ENCODE measurements around the gene GTF2A1.
A peak's percentile ranks its signal among the peaks of the same experiment; 100 is the strongest.

GTF2A1 gene

GRCh38 chr14:81172881-81173280 lies 47.9 kb downstream of the GTF2A1 start:
- no peak for DNase-seq

- peak; percentile 9 for DNase-seq
Measured at GRCh38 chr14:81172353-81172752, 48.4 kb downstream of the GTF2A1 start.

- no peak for DNase-seq
Measured at GRCh38 chr14:81170829-81171195, 49.9 kb downstream of the GTF2A1 start.

DNA sequence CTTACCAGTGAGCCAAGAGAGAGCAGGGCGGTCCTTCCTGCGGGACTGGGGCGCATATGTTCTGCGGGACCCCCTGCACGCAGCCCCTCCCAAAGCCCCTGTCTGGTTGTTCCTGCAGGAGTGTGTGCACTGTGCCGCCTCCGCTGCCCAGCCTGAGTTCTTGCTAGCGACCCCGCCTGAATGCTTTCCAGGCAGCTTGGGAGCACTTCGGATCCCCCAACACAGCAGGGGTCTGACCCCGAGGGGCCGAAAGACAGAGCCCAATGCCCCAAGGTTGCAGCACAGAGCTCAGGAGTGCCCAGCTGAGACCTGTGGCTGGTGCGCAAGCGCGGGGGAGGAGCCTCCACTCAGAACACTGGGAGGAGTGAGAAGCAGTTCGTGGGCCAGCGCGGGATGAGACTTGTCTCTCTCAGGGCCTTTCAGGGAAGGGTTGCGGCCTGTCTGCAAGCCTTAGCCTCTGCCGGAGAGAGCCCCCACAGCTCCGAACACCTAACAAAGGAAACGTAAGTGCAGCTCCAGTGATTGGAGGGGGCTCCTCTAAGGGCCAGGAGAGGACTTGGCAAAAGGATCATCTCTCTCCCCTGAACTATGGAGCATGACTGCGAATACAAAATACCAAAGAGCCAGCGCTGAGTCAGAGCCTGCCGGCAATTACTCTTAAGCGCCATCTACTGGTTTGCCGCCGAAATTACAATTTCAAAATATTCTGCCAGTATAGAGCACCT lies 50.5 kb downstream of the GTF2A1 start:
- DNase-seq = peak; percentile 82

DNA sequence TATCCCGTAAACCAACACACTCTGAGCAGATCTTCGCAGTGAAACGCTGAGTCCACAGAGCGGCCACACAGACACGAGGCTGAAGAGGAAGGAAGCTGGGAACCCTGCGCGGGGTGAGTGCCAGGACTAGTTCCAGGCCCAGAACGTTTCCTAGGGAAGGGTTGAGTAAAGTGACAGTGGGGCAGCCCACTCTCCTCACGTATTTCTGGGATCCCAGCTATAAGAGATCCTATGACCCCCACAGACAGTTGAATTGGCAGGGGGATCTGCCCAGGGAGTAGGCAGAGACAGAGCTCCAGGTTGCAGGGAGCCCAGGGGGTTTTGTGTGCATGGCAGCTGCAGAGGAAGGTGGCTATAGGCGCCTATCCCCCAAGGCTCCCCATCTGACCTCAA lies 51.1 kb downstream of the GTF2A1 start:
- DNase-seq = peak; percentile 17

GRCh38 chr14:81169267-81169666 lies 51.5 kb downstream of the GTF2A1 start:
- no peak for DNase-seq

- DNase-seq = no peak
Measured at GRCh38 chr14:81166121-81166520, 54.6 kb downstream of the GTF2A1 start.

DNA sequence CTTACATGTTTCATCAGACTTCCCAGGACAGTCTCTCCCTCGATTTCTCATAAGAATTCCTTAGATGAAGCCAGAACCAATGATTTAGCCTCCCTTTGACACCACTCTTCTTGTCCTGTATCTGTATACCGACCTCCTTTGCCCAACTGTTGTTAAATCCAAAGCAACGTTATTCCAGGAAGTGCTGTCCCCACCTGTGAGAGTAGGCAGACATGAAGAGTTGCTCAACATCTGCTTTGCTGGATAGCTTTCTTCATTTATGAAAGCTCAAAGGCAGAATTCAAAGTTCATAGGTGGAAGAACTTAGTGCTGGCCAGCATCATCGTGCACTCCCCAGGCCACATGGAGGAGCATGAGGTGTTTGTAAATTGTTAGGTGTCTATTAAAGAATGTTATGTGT lies 55.6 kb downstream of the GTF2A1 start:
- no peak for DNase-seq

GRCh38 chr14:81164167-81164774 lies 56.5 kb downstream of the GTF2A1 start:
- DNase-seq = peak; percentile 73

GRCh38 chr14:81162941-81163340 lies 57.8 kb downstream of the GTF2A1 start:
- DNase-seq = peak; percentile 18

GRCh38 chr14:81161749-81162148 lies 59.0 kb downstream of the GTF2A1 start:
- DNase-seq = no peak

GRCh38 chr14:81161088-81161487 lies 59.7 kb downstream of the GTF2A1 start:
- DNase-seq = no peak

DNA sequence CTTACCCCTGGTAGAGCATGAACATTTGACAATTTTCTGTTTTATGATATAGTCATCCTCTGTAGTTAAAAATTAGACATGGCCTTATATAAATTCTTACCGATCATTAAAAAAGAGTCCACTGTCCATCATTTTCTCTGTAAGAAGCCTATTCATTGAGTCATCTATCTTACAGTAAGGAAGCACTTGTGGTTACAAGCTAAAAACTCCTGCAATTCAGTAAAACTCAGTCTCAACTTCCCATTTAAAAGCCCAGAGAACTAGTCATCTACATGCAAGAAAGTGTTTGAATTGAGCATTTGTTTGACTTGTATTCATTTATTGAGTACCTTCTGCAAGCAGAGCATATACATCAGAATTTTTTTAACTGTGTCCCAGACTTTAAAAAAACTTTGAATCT lies 63.3 kb downstream of the GTF2A1 start:
- DNase-seq = no peak

- no peak for DNase-seq
Measured at GRCh38 chr14:81153187-81153586, 67.6 kb downstream of the GTF2A1 start.

- DNase-seq = no peak
Measured at GRCh38 chr14:81148635-81149034, 72.1 kb downstream of the GTF2A1 start.

DNA sequence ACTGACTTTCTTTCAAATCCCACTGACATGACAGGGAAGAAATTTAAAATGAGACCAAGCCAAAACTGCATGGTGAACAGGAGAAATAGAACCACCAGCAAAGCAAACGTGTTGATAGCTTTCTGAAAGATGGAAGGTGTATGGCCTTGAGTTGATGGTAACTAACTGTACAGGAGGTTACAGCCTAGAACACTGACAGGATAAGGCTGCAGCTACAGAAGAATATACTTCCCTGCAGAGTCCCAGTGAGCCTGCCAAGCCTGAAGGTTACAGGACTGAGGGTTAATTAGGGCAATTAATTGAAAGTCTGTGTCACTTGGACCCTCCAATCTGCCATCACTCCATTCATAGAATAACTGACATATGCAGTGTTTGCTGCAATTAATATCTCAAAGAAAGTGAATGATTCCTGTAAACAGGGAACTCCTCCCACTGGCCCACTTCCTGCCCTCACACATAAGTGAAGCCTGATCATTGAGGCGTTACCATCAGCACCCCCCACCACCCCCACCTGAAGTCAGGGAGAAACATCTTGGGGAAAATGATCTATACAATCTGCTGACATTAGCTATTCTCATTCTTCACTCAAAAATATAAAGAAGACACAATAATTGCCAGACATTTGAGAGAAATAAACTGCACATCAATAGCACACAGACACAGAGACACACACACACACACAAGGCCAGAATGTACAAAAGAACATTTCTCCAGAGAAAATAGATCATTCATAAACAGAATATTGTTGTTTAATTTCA lies 73.4 kb downstream of the GTF2A1 start:
- DNase-seq = no peak

DNA sequence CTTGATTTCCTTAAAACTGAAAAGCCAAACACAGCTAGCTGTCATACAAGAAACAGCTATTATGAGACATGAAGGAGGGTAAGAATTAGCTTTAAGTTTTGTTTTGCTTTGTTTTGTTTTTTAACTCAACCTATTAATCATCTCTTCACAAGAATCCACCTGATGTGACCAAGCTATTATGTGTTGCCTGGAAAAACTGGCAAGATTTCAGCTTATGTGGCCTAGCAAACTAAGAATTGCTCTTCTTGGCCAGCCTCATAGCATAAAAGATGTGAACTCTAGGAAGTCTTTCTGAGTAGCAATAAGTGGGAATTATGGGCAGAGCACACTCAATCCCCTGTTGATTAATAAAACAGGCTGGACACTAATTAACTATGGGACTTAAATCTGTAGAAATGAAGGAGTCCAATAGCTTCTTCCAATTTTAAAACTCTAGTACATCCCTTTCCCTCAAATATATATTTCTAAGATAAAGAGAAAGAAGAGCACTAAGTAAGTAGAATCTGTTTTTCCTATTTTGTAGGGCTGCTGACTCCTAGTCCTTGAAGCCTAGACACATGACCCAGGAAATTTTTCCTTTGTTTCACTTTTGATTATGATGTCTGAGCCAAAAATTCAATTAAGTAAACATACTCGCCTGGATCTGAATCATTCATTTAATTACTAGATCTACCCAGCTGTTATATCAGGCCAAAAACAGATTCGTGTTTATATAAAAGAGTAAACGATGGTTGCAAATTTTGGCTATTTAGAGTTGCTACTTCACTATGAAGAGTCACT lies 75.7 kb downstream of the GTF2A1 start:
- no peak for DNase-seq

GRCh38 chr14:81143793-81144192 lies 77.0 kb downstream of the GTF2A1 start:
- no peak for DNase-seq

- DNase-seq = no peak
Measured at GRCh38 chr14:81141426-81141825, 79.3 kb downstream of the GTF2A1 start.

- DNase-seq = no peak
Measured at GRCh38 chr14:81138429-81138828, 82.3 kb downstream of the GTF2A1 start.

DNA sequence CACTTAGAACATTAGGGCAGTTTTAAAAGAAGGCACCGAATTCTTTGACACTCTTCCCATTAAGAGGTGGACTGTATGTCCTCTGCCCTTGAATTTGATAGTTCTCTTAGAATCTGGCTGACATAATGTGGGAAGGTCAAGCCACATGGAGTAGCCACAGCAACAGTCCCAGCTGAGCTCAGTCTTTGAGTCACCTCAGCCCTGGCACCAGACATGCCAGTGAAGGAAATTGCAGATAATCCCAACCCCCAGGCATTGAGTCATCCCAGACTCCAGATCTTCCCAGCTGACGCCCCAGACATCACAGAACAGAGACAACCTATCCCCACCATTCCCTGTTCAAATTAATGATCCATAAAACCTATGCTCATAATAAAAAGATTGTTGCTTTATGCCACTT lies 83.4 kb downstream of the GTF2A1 start:
- DNase-seq = peak; percentile 57

DNA sequence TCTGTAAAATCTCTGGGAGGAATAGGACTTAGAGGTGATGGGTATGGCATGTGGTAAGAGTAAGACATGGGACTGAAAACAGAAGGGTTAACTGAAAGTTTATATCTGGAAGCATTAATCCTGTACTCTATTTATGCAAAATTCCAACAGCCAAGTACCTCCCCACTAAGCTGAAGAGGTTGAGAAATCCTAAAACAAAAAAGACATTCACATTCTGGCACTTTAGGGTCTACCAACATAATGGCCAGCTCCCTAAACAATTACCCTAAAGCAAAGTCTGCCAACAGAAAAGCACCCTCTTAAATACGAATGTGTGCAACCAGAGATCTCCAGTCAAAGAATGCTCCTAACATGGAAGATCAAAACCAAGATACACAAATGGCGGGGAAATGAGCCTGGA lies 87.4 kb downstream of the GTF2A1 start:
- no peak for DNase-seq

DNA sequence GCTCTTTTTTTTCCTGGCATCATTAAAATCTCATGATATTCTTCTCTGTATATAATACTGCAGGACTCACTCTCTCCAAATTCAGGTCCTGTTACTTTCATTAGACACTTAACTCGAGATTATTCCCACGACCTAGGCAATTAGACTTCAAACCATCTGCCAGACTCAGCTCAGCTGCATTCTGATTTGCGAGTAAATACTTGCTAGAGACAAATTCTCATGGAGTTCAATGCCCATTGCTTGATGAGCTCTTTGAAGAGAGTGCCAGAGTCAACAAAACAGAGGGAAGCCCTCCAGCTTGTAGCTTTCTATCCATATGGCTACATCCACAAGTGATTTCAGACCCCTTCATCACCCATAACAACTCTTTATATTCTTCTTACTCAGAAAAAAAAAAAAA lies 88.3 kb downstream of the GTF2A1 start:
- no peak for DNase-seq
